Ramos (cell line): ENCODE results near the gene RPP14.
"Not testable (repeated sequence)": the region's sequence is repeated elsewhere in the genome, so short reads cannot be mapped to it uniquely, and the experiment has no call there.

ENCODE experiments used
- in situ Hi-C: fragments of 300-500 bp; cut with MboI; formaldehyde crosslinking; loops from one replicate; pipeline ENCODE4 v1.14.3; 2022; ENCODE audit warnings: low sequenced_read_pairs; ENCODE audit not compliant: unreplicated experiment

RPP14 gene

GRCh38 chr3:58329150-58329921, 23.3 kb downstream of the RPP14 start:
- in situ Hi-C loops = loop anchor here (5.0 kb wide), 1 partner anchor 83 kb away; no protein-coding TSS in a partner anchor

DNA sequence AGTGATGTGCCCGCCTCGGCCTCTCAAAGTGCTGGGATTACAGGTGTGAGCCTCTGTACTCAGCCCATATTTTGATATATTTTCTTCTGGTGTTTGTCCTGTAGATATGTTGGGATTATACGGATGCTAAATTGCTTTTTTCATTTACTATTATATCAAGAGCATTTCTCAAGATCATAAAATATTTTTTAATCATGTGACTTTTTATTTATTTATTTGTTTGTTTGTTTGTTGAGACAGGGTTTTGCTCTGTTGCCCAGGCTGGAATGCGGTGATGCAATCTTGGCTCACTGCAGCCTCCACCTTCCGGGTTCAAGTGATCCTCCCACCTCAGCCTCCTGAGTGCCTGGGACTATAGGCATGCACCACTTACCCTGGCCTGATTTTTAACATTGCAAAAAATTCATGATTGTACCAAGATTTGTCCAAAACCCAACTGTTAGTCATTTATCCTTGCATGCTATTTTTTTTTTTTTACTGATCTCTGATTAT, 23.9 kb downstream of the RPP14 start:
- in situ Hi-C loops = loop anchor here (5.0 kb wide), 1 partner anchor 82 kb away; no protein-coding TSS in a partner anchor

DNA sequence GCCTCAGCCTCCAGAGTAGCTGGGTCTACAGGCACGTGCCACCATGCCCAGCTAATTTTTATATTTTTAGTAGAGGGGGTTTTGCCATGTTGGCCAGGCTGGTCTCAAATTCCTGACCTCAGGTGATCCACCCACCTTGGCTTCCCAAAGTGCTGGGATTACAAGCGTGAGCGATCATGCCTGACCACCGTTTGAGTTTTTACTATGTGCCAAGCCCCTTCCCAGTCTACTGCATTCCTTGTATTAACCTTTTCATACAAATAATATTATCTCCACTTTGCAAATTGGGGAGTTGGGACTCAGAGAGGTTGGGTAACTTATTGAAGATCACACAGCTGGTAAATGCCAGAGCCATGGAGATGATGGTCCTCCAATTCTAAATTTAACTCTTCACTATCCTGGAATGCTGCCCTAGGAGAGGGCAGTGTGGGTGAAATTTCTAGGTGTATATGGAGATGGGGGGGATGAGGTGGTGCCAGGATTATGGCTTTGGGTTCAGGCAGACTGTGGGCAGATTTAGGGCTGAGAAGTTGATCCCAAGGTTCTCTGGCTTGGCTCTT, 25.6 kb downstream of the RPP14 start:
- in situ Hi-C loops = no loop called here

DNA sequence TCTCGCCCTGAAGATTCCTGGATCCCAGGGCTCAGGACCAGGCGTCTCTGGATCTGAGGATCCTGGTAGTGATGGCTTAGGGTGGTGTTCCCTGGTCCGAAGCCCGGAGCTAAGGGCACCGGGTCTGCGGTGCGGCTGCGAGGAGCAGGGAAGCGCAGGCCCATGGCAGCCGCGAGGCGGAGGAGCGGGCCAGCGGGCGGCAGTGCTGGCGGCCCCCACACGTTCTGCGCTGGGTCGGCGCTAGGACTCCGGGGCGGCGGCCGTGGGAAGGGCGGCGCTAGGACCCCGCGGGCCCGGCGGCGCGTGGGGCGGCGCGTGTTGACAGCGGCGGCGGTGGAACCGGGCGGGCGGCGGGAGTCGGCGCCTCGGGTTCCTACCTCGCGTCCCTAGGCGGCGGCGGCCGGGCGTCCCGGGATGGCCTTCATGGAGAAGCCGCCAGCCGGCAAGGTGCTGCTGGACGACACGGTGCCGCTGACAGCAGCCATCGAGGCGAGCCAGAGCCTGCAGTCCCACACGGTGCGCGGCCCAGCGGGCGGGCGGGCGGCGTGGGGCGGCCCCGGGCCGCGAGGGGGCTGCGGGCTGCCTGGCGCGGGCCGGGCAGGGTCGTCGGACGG, 26.6 kb downstream of the RPP14 start, which contains the start of gene PXK:
PXK (plus strand) TSS at position 318 of the 614 bp plus-strand sequence; CDS start at position 415, 97 bp downstream.
- in situ Hi-C loops = no loop called here

- in situ Hi-C loops = no loop called here
These were observed 27.4 kb downstream of the RPP14 start for GRCh38 chr3:58333206-58334012.

DNA sequence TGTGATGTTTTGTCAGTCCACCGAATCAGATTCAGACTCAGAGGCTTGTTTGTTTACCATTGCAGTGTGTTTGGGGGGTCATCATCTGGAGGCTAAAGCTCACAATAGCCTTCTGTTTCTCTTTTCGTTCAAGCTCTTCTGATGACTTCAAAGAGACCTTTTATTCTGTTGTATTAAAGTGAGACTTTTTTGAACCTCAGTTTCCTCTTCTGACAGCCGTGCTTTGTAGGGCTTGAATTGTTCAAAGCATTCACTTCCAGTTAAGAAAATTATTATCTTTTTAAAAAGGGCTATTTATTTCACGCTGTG, 27.9 kb downstream of the RPP14 start:
- in situ Hi-C loops = no loop called here

DNA sequence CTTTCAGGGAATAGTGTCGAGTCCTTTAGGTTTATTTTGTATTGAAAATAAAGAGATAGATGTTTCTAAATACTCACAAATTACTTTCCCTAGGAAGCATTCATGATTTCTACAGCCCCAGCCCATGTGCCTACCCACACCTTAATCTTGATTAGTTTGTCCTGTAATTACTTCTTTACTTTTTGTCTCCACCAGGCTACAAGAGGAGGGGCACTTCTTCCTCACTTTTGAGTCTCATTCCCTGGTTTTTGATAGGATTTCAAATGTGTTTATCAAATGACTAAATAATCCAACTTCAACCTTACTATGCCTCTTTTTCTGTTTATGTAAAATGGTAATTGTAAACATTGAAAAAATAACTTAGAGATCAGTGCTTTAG, 28.4 kb downstream of the RPP14 start:
- in situ Hi-C loops = no loop called here

- in situ Hi-C loops = no loop called here
These were observed 29.6 kb downstream of the RPP14 start for GRCh38 chr3:58335652-58335947.

DNA sequence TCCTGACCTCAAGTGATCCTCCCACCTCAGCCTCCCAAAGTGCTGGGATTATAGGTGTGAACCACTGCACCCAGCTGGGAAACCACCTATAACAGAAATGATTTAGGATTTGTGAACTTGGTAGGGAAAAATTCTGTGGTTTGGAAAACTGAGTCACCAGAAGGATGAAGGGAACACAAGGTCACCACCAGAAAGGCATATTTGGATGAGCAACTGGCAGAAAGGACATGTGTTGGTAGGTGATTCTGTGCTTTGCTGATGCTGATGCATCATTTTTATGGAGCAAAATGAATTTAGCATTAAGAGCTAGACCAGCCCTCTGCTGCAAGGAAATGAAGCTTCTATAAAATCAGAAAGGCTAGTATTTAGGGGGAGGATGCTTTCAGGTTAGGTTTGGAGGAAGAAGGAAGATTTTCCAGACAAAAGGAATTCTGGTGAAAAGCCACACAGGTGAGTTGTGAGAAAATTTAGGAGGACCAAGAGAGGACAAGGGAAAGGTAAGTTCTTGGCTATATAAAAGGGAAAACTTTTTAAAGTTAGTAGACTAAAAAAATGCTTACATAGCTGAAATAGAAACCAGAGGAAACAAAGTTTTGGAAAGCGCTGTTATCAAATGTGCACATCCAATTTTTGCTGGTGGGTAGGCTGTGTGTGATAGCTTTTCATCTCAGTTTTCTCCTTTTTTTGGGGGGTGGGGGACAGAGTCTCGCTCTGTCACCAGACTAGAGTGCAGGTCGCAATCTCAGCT, 30.3 kb downstream of the RPP14 start:
- in situ Hi-C loops = no loop called here

DNA sequence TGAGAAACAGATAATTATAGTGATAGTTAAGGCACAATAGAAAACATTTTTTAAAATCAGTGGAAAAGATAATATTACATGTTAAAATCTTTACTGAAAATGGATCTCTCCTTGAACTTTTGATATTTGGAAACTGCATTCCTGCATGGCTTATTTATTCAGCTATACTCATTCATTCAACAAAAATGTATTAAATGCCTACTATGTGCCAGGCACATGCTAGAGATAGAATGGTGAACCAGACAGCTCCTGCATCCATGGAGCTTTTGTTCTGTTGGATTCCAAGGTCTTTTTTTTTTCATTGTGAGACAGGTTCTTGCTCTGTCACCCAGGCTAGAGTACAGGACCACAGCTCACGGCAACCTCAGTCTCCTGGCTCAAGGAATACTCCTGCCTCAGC, 31.1 kb downstream of the RPP14 start:
- in situ Hi-C loops = no loop called here

GRCh38 chr3:58339146-58339545, 33.1 kb downstream of the RPP14 start:
- in situ Hi-C loops = not testable (repeated sequence)

DNA sequence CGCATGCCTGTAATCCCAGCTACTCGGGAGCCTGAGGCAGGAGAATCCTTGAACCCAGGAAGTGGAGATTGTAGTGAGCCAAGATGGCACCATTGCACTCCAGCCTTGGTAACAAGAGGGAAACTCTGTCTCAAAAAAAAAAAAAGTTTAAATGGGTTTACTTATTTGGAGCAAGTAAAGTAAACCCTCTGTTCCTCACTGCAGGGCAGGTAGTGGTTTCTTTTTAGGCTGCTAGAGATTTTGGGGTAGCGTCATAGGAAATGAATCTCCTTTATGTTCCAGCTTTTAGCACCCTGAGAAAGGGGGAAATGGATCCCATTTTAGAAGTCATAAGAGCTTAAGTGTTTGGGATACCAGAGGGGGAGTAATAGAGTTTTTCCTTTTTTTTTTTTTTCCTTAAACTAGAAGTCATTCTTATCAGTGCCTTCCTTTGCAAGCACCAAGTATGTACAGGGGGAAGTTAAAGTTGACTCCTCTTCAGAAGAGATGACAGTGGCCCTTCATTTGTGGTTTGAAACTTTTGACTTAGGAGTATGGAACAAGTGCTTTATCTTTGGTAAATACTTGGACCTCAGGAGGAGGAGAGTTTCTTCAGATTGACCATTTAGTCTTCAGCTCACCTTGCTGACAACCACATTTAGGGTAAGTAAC, 34.7 kb downstream of the RPP14 start:
- in situ Hi-C loops = no loop called here

DNA sequence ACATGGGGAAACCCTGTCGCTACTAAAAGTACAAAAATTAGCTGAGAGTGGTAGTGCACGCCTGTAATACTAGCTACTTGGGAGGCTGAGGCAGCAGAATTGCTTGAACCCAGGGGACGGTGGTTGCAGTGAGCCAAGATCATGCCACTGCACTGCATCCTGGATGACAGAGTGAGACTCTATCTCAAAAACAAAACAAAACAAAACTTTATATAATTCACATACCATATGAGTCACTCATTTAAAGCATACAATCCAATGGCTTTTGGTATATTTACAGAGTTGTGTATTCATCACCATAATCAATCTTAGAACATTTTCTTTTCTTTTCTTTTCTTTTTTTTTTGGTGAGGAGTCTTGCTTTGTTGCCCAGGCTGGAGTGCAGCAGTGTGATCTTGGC, 35.3 kb downstream of the RPP14 start:
- in situ Hi-C loops = no loop called here

DNA sequence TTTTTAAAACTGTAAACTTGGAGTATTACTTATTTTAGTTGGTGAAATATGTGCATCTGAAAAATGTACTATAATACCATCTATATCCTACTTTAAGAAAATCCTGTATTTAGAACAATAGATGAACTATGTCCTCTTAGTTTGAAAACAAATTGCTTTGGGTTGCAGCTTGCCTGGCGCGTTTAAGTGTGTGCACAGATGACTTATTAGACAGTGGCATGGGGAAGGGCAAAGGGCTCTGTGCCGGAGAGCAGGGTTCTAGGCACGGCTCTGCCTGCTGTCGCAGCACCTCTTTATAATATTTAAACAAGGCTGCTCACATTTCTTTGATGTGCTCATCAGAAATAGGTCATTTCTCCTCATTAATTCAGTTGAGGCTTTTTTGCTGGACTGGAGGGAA, 36.6 kb downstream of the RPP14 start:
- in situ Hi-C loops = no loop called here

DNA sequence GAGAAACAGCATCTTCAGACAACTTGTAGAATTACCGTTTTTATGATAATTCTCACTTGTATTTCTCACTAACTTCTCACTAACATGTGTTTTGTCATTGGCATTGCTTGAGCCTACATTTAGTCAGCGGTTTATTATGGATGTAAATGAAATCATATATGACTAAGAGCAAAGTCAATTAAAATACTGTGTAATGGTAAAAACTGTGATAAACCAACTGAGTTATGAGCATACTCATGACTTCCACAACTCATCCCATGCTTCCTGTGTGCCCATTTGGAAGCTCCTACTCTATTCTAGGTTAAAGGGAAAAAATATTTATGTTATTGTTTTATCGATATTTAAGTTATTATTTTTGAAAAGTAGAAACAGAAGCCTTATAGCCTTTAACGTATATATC, 39.4 kb downstream of the RPP14 start:
- in situ Hi-C loops = no loop called here

GRCh38 chr3:58346368-58346767, 40.3 kb downstream of the RPP14 start:
- in situ Hi-C loops = no loop called here

- in situ Hi-C loops = no loop called here
These were observed 41.9 kb downstream of the RPP14 start for GRCh38 chr3:58347984-58348383.

- in situ Hi-C loops = no loop called here
These were observed 44.0 kb downstream of the RPP14 start for GRCh38 chr3:58349792-58350626.

GRCh38 chr3:58350627-58351013, 44.6 kb downstream of the RPP14 start:
- in situ Hi-C loops = no loop called here
